ENCODE results near the gene CDKL2. TPM values are rescaled to one million over a fixed set of nuclear protein-coding genes. Genes with fewer than 3 reads are reported as not detected.
"Not testable (repeated sequence)": the region's sequence is repeated elsewhere in the genome, so short reads cannot be mapped to it uniquely, and the experiment has no call there.

Gene CDKL2
- total RNA-seq, 1 experiment from 2014 or later: 5.7 TPM

GRCh38 chr4:75668596-75668995 is 38.3 kb upstream of the CDKL2 start:
- Histone ChIP-seq H3K27me3 (ENCODE audit: control insufficient read depth, insufficient read depth, low read length) (no peaks in the 10 kb centered on the region), H3K4me3 (ENCODE audit: low read depth in 2 of 2, low read length in 2 of 2) (no peak overlapping the region), H3K9me3 (ENCODE audit: control insufficient read depth, insufficient read depth, low read depth, low read length) (no peaks in the 10 kb centered on the region), H3K27ac (ENCODE audit: low read length) (no peak overlapping the region), H3K36me3 (ENCODE audit: control insufficient read depth, insufficient read depth, low read length) (peaks cover 10% of the 10 kb centered on the region), H3K4me1 (ENCODE audit: control insufficient read depth, insufficient read depth, low read length) (peaks cover 19% of the 10 kb centered on the region; the same call in 1 of the 2 replicates)
- intact Hi-C loops (cut with micrococcal nuclease; ENCODE audit: unreplicated experiment) (no loop called here), in situ Hi-C loops (cut with HindIII; ENCODE audit: low pct_unique_long_range_greater_than_20kb, low sequenced_read_pairs) (no loop called here)
- TF ChIP-seq CTCF (IDR thresholded peaks at IDR 0.05) (no peak), REST (IDR thresholded peaks at IDR 0.05; ENCODE audit: insufficient read depth in 1 of 2, low read depth in 2 of 2, low read length in 1 of 2) (no peak), SIN3A (IDR thresholded peaks at IDR 0.05; ENCODE audit: borderline replicate concordance, insufficient read depth, low read depth, low read length) (no peak), TCF7L2 (IDR thresholded peaks at IDR 0.05; ENCODE audit: low read depth, low read length) (no peak), POLR2AphosphoS5 (IDR thresholded peaks at IDR 0.05; ENCODE audit: low read depth, low read length) (no peak)
- ATAC-seq (no peak), DNase-seq (ENCODE audit: low read depth, low spot score) (no peak)
- CTCF ChIA-PET: no interaction called here
- POLR2A ChIA-PET: no interaction called here
- no TSS peak for BruUV-seq (replicated peaks)

GRCh38 chr4:75667636-75668035 is 37.3 kb upstream of the CDKL2 start:
- H3K27me3 ChIP-seq (ENCODE audit: control insufficient read depth, insufficient read depth, low read length); ATAC-seq; CTCF ChIA-PET; H3K9me3 ChIP-seq (ENCODE audit: control insufficient read depth, insufficient read depth, low read depth, low read length); POLR2A ChIA-PET; H3K36me3 ChIP-seq (ENCODE audit: control insufficient read depth, insufficient read depth, low read length); BruUV-seq (replicated peaks); DNase-seq (ENCODE audit: low read depth, low spot score); H3K27ac ChIP-seq (ENCODE audit: low read length); intact Hi-C loops (cut with micrococcal nuclease; ENCODE audit: unreplicated experiment); in situ Hi-C loops (cut with HindIII; ENCODE audit: low pct_unique_long_range_greater_than_20kb, low sequenced_read_pairs); H3K4me3 ChIP-seq (ENCODE audit: low read depth in 2 of 2, low read length in 2 of 2): not testable (repeated sequence)
- peaks cover 19% of the 10 kb centered on the region; the same call in 1 of the 2 replicates for H3K4me1 ChIP-seq (ENCODE audit: control insufficient read depth, insufficient read depth, low read length)

GRCh38 chr4:75666299-75666698 is 36.0 kb upstream of the CDKL2 start:
- in situ Hi-C loops (cut with HindIII; ENCODE audit: low pct_unique_long_range_greater_than_20kb, low sequenced_read_pairs) (no loop called here), intact Hi-C loops (cut with micrococcal nuclease; ENCODE audit: unreplicated experiment) (no loop called here)
- POLR2A ChIA-PET: no interaction called here
- peaks cover 16% of the 10 kb centered on the region; the same call in 1 of the 2 replicates for H3K4me1 ChIP-seq (ENCODE audit: control insufficient read depth, insufficient read depth, low read length)
- H3K9me3 ChIP-seq (ENCODE audit: control insufficient read depth, insufficient read depth, low read depth, low read length): no peaks in the 10 kb centered on the region
- no peak overlapping the region for H3K27ac ChIP-seq (ENCODE audit: low read length)
- ATAC-seq (no peak), DNase-seq (ENCODE audit: low read depth, low spot score) (no peak)
- no TSS peak for BruUV-seq (replicated peaks)
- no peaks in the 10 kb centered on the region; the same call in 1 of the 2 replicates for H3K36me3 ChIP-seq (ENCODE audit: control insufficient read depth, insufficient read depth, low read length)
- TF ChIP-seq REST (IDR thresholded peaks at IDR 0.05; ENCODE audit: insufficient read depth in 1 of 2, low read depth in 2 of 2, low read length in 1 of 2): no peak
- TF ChIP-seq CTCF (IDR thresholded peaks at IDR 0.05): no peak
- no peak for TF ChIP-seq POLR2AphosphoS5 (IDR thresholded peaks at IDR 0.05; ENCODE audit: low read depth, low read length)
- no peak for TF ChIP-seq TCF7L2 (IDR thresholded peaks at IDR 0.05; ENCODE audit: low read depth, low read length)
- TF ChIP-seq SIN3A (IDR thresholded peaks at IDR 0.05; ENCODE audit: borderline replicate concordance, insufficient read depth, low read depth, low read length): no peak
- H3K4me3 ChIP-seq (ENCODE audit: low read depth in 2 of 2, low read length in 2 of 2): no peak overlapping the region
- no peaks in the 10 kb centered on the region for H3K27me3 ChIP-seq (ENCODE audit: control insufficient read depth, insufficient read depth, low read length)
- CTCF ChIA-PET: no interaction called here

- H3K27ac ChIP-seq (ENCODE audit: low read length); H3K4me1 ChIP-seq (ENCODE audit: control insufficient read depth, insufficient read depth, low read length); POLR2A ChIA-PET; ATAC-seq; H3K27me3 ChIP-seq (ENCODE audit: control insufficient read depth, insufficient read depth, low read length); intact Hi-C loops (cut with micrococcal nuclease; ENCODE audit: unreplicated experiment); in situ Hi-C loops (cut with HindIII; ENCODE audit: low pct_unique_long_range_greater_than_20kb, low sequenced_read_pairs); BruUV-seq (replicated peaks); DNase-seq (ENCODE audit: low read depth, low spot score); H3K4me3 ChIP-seq (ENCODE audit: low read depth in 2 of 2, low read length in 2 of 2); CTCF ChIA-PET; H3K9me3 ChIP-seq (ENCODE audit: control insufficient read depth, insufficient read depth, low read depth, low read length); H3K36me3 ChIP-seq (ENCODE audit: control insufficient read depth, insufficient read depth, low read length): not testable (repeated sequence)
Measured at GRCh38 chr4:75664604-75665003, 34.3 kb upstream of the CDKL2 start.
